Osteoblast (primary cell): ENCODE data around the gene SLAMF6. TPM values are rescaled to one million over a fixed set of nuclear protein-coding genes. Genes with fewer than 3 reads are reported as not detected.
A peak's percentile ranks its signal among the peaks of the same experiment; 100 is the strongest.

Experiments
- DNase-seq: peaks from one replicate; pipeline ENCODE4 v3.0.0; 2011; ENCODE audit warnings: low spot score, mixed read lengths; ENCODE audit not compliant: insufficient read length; ENCODE audit errors: missing footprints
- H2AFZ ChIP-seq: 2 replicates; pipeline ENCODE4 v1.6.0; 2011; ENCODE audit warnings: mild to moderate bottlenecking, low read length
- H3K27ac ChIP-seq: 2 replicates; pipeline ENCODE4 v1.5.1; 2011; ENCODE audit warnings: mild to moderate bottlenecking, low read depth, low read length, moderate library complexity
- H3K27me3 ChIP-seq: 2 replicates; pipeline ENCODE4 v1.6.0; 2012; ENCODE audit warnings: mild to moderate bottlenecking, control low read depth, inconsistent platforms, low read length, moderate library complexity; ENCODE audit not compliant: insufficient read depth
- H3K36me3 ChIP-seq: 2 replicates; pipeline ENCODE4 v1.5.1; 2011; ENCODE audit warnings: mild to moderate bottlenecking, low read length, control low read depth, moderate library complexity; ENCODE audit not compliant: insufficient read depth
- H3K4me1 ChIP-seq: 2 replicates; pipeline ENCODE4 v1.5.1; 2011; ENCODE audit warnings: mild to moderate bottlenecking, low read length, control low read depth, moderate library complexity; ENCODE audit not compliant: insufficient read depth
- H3K4me2 ChIP-seq: 2 replicates; pipeline ENCODE4 v1.6.0; 2011; ENCODE audit warnings: mild to moderate bottlenecking, low read length; ENCODE audit not compliant: insufficient read depth
- H3K4me3 ChIP-seq: fragments of 200-600 bp; sonication (generic); 3 replicates; pipeline ENCODE4 v1.5.1; 2012; ENCODE audit warnings: mild to moderate bottlenecking, low read length, inconsistent platforms; ENCODE audit not compliant: insufficient read depth
- H3K79me2 ChIP-seq: 2 replicates; pipeline ENCODE4 v1.6.0; 2012; ENCODE audit warnings: mild to moderate bottlenecking, low read length, control low read depth, inconsistent platforms; ENCODE audit not compliant: insufficient read depth
- H3K9me3 ChIP-seq: 2 replicates; pipeline ENCODE4 v1.5.1; 2011; ENCODE audit warnings: low read depth, low read length, control low read depth
- H4K20me1 ChIP-seq: 2 replicates; pipeline ENCODE4 v1.6.0; 2012; ENCODE audit warnings: mild to moderate bottlenecking, low read length, control low read depth; ENCODE audit not compliant: insufficient read depth
- CTCF ChIP-seq: IDR thresholded peaks from 2 replicates; pipeline ENCODE4 v1.5.1; 2011; ENCODE audit warnings: mild to moderate bottlenecking, low read depth, low read length, moderate library complexity; ENCODE audit errors: extremely low read depth
- total RNA-seq: library from RNA; depleted of rRNA; stranded (reverse); fragments of >200 nt; gene quantifications from 2 replicates; pipeline ENCODE4 v1.2.3, GENCODE V29; 2012

The SLAMF6 gene
- total RNA-seq, 1 donor, result not detected

DNA sequence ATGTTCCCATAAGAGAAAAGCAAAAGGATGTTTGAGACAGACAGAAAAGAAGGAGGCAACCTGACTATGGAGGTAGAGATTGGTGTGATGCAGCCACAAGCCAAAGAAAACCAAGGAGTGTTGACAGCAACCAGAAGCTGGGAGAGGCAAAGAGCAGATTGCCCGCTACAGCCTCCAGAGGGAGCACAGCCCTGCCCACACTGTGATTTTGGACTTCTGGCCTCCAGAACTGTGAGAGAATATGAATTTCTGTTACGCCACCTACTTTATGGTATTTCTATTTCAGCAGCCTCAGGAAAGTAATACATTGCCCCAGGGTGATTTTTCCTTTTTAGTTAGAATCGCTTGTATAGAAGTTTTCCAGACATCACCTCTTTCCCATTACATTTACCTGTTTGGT is 28.4 kb downstream of the SLAMF6 start:
- H4K20me1 ChIP-seq, result no peaks in the 10 kb centered on the region
- H3K36me3 ChIP-seq, result no peaks in the 10 kb centered on the region
- H3K4me2 ChIP-seq, result no peak overlapping the region
- no peaks in the 10 kb centered on the region for H3K79me2 ChIP-seq
- TF ChIP-seq CTCF, result no peak
- H3K27me3 ChIP-seq, result no peaks in the 10 kb centered on the region
- no peak overlapping the region for H3K27ac ChIP-seq
- no peak overlapping the region for H3K4me3 ChIP-seq
- no peaks in the 10 kb centered on the region for H3K4me1 ChIP-seq
- no peak for DNase-seq
- no peak overlapping the region for H2AFZ ChIP-seq
- H3K9me3 ChIP-seq, result no peaks in the 10 kb centered on the region

- Histone ChIP-seq H4K20me1 (no peaks in the 10 kb centered on the region), H3K4me3 (no peak overlapping the region), H3K79me2 (no peaks in the 10 kb centered on the region), H2AFZ (no peak overlapping the region), H3K27ac (no peak overlapping the region), H3K36me3 (no peaks in the 10 kb centered on the region), H3K4me1 (no peaks in the 10 kb centered on the region), H3K4me2 (no peak overlapping the region), H3K27me3 (no peaks in the 10 kb centered on the region), H3K9me3 (no peaks in the 10 kb centered on the region)
- DNase-seq, result no peak
- no peak for TF ChIP-seq CTCF
Observed at GRCh38 chr1:160492617-160493016, 30.4 kb downstream of the SLAMF6 start.

GRCh38 chr1:160491981-160492380 is 31.1 kb downstream of the SLAMF6 start:
- no peaks in the 10 kb centered on the region for H3K27me3 ChIP-seq
- H3K27ac ChIP-seq, result no peak overlapping the region
- H3K36me3 ChIP-seq, result no peaks in the 10 kb centered on the region
- no peaks in the 10 kb centered on the region for H4K20me1 ChIP-seq
- H2AFZ ChIP-seq, result no peak overlapping the region
- H3K4me3 ChIP-seq, result no peak overlapping the region
- no peaks in the 10 kb centered on the region for H3K4me1 ChIP-seq
- no peak overlapping the region for H3K4me2 ChIP-seq
- H3K79me2 ChIP-seq, result no peaks in the 10 kb centered on the region
- peak; percentile 26 for DNase-seq
- no peaks in the 10 kb centered on the region for H3K9me3 ChIP-seq
- TF ChIP-seq CTCF, result no peak

DNA sequence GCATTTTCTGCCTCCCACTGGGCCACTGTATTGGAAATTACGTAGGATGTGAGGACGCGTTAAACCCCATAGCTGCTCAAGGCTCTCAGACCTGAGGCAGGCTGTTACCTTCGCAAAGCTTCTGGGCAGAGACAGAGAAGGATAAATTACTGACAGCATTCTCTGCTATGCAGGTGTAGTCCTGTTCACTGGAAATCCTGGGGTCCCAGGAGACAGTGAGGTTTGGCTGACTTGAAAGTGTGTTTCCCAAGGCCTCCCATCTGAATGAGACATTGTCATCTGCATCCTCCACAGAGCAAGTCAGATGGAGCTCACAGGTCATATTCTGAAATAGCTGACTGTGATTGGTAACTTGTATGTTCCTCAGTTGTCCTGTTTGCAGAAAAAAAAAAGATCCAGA is 32.0 kb downstream of the SLAMF6 start:
- no peak for TF ChIP-seq CTCF
- H3K4me3 ChIP-seq, result no peak overlapping the region
- H3K9me3 ChIP-seq, result no peaks in the 10 kb centered on the region
- no peak overlapping the region for H3K27ac ChIP-seq
- H3K79me2 ChIP-seq, result no peaks in the 10 kb centered on the region
- H3K4me1 ChIP-seq, result no peaks in the 10 kb centered on the region
- H2AFZ ChIP-seq, result no peak overlapping the region
- H3K27me3 ChIP-seq, result no peaks in the 10 kb centered on the region
- H3K4me2 ChIP-seq, result no peak overlapping the region
- no peaks in the 10 kb centered on the region for H4K20me1 ChIP-seq
- DNase-seq, result no peak
- H3K36me3 ChIP-seq, result no peaks in the 10 kb centered on the region
